Effector memory CD4-positive, alpha-beta T cell (primary cell): Measurements from ENCODE around the gene PEA15.

Experiments
- DNase-seq, 3 donors: peaks; one replicate each; pipeline ENCODE4 v3.0.0-alpha.2; 2020
- H3K27ac ChIP-seq: 2 replicates; pipeline ENCODE4 v1.7.0; 2013; ENCODE audit warnings: mild to moderate bottlenecking, low read length, moderate library complexity; ENCODE audit not compliant: insufficient read depth, poor library complexity, severe bottlenecking
- H3K27me3 ChIP-seq: replicated peaks from 2 replicates; pipeline ENCODE4 v1.7.0; 2013; ENCODE audit warnings: mild to moderate bottlenecking, low read length; ENCODE audit not compliant: insufficient read depth, control insufficient read depth, poor library complexity, severe bottlenecking
- H3K36me3 ChIP-seq: 2 replicates; pipeline ENCODE4 v1.7.0; 2013; ENCODE audit warnings: mild to moderate bottlenecking, low read length, moderate library complexity; ENCODE audit not compliant: control insufficient read depth, insufficient read depth
- H3K4me1 ChIP-seq: 2 replicates; pipeline ENCODE4 v1.7.0; 2013; ENCODE audit warnings: low read length, mild to moderate bottlenecking; ENCODE audit not compliant: control insufficient read depth, insufficient read depth, poor library complexity, severe bottlenecking
- H3K4me3 ChIP-seq: 2 replicates; pipeline ENCODE4 v1.7.0; 2013; ENCODE audit warnings: low read length, low read depth, mild to moderate bottlenecking; ENCODE audit not compliant: insufficient read depth, poor library complexity, severe bottlenecking
- H3K9me3 ChIP-seq: 2 replicates; pipeline ENCODE4 v1.7.0; 2013; ENCODE audit warnings: mild to moderate bottlenecking, low read length, moderate library complexity; ENCODE audit not compliant: control insufficient read depth

PEA15 gene

GRCh38 chr1:160264795-160265307 is 59.7 kb downstream of the PEA15 start:
- H3K36me3 ChIP-seq = no peaks in the 10 kb centered on the region
- H3K4me1 ChIP-seq = peaks cover 11% of the 10 kb centered on the region
- H3K27me3 ChIP-seq = no peaks in the 10 kb centered on the region
- no peaks in the 10 kb centered on the region for H3K9me3 ChIP-seq
- no peak overlapping the region for H3K27ac ChIP-seq
- no peak for DNase-seq
- H3K4me3 ChIP-seq = no peak overlapping the region
